ENCODE data around the gene ZSWIM1. TPM values are rescaled to one million over a fixed set of nuclear protein-coding genes. Genes with fewer than 3 reads are reported as not detected.

The ZSWIM1 gene
- total RNA-seq, 1 experiment from 2014 or later, result 13.4 TPM

- Histone ChIP-seq H3K9me3 (ENCODE audit: control insufficient read depth, insufficient read depth, low read depth, low read length) (no peaks in the 10 kb centered on the region), H3K27ac (ENCODE audit: low read length) (no peak overlapping the region), H3K4me3 (ENCODE audit: low read depth in 2 of 2, low read length in 2 of 2) (no peak overlapping the region), H3K36me3 (ENCODE audit: control insufficient read depth, insufficient read depth, low read length) (peaks cover 2% of the 10 kb centered on the region; the same call in 1 of the 2 replicates), H3K4me1 (ENCODE audit: control insufficient read depth, insufficient read depth, low read length) (peaks cover 8% of the 10 kb centered on the region), H3K27me3 (ENCODE audit: control insufficient read depth, insufficient read depth, low read length) (no peaks in the 10 kb centered on the region)
- in situ Hi-C loops (cut with HindIII; ENCODE audit: low pct_unique_long_range_greater_than_20kb, low sequenced_read_pairs), result no loop called here
- TF ChIP-seq POLR2AphosphoS5 (IDR thresholded peaks at IDR 0.05; ENCODE audit: low read depth, low read length), result no peak
- no peak for TF ChIP-seq REST (IDR thresholded peaks at IDR 0.05; ENCODE audit: insufficient read depth in 1 of 2, low read depth in 2 of 2, low read length in 1 of 2)
- TF ChIP-seq TCF7L2 (IDR thresholded peaks at IDR 0.05; ENCODE audit: low read depth, low read length), result no peak
- no peak for TF ChIP-seq CTCF (IDR thresholded peaks at IDR 0.05)
- no peak for TF ChIP-seq SIN3A (IDR thresholded peaks at IDR 0.05; ENCODE audit: borderline replicate concordance, insufficient read depth, low read depth, low read length)
- DNase-seq (ENCODE audit: low read depth, low spot score) (no peak), ATAC-seq (no peak)
- intact Hi-C loops (cut with micrococcal nuclease; ENCODE audit: unreplicated experiment), result no loop called here
- CTCF ChIA-PET, result no interaction called here
- BruUV-seq (replicated peaks), result no TSS peak
- POLR2A ChIA-PET, result no interaction called here
Observed at GRCh38 chr20:45886590-45887345, 5.7 kb downstream of the ZSWIM1 start.

DNA sequence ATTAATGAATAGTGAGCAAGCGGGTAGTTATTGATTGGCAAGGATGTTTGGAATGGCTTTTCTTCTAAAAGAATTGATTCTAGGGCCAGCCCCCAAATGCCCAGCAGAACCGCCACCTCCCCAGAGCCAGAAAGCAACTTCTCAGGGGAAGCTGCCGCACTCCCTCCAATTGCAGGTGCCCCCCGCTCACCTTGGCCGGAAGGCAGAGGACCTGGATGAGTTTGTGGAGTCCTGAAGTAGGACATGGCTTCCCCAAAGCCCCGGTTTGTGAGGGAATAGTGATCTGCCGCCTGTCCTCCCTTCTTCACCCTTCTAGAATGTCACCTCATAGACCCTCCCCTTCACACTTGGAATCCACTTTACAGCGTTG is 6.3 kb downstream of the ZSWIM1 start, which contains the start of gene SPATA25:
Gene SPATA25, minus strand, starts transcription at position 277 of the 370 bp plus-strand sequence. Its CDS starts 32 bp downstream, at position 245.
- H3K27me3 ChIP-seq (ENCODE audit: control insufficient read depth, insufficient read depth, low read length), result no peaks in the 10 kb centered on the region
- no peak within 1 kb of the TSS for H3K4me3 ChIP-seq (ENCODE audit: low read depth in 2 of 2, low read length in 2 of 2)
- no peak within 1 kb of the TSS for H3K27ac ChIP-seq (ENCODE audit: low read length)
- no peaks in the 10 kb centered on the region for H3K9me3 ChIP-seq (ENCODE audit: control insufficient read depth, insufficient read depth, low read depth, low read length)
- ChIA-PET POLR2A (no interaction called here), CTCF (no interaction called here)
- ATAC-seq, result no peak
- TF ChIP-seq REST (IDR thresholded peaks at IDR 0.05; ENCODE audit: insufficient read depth in 1 of 2, low read depth in 2 of 2, low read length in 1 of 2), result no peak
- TF ChIP-seq TCF7L2 (IDR thresholded peaks at IDR 0.05; ENCODE audit: low read depth, low read length), result no peak
- TF ChIP-seq SIN3A (IDR thresholded peaks at IDR 0.05; ENCODE audit: borderline replicate concordance, insufficient read depth, low read depth, low read length), result no peak
- no TSS peak for BruUV-seq (replicated peaks)
- H3K36me3 ChIP-seq (ENCODE audit: control insufficient read depth, insufficient read depth, low read length), result peaks cover 2% of the 10 kb centered on the region; the same call in 1 of the 2 replicates
- DNase-seq (ENCODE audit: low read depth, low spot score), result no peak
- H3K4me1 ChIP-seq (ENCODE audit: control insufficient read depth, insufficient read depth, low read length), result peaks cover 14% of the 10 kb centered on the region
- in situ Hi-C loops (cut with HindIII; ENCODE audit: low pct_unique_long_range_greater_than_20kb, low sequenced_read_pairs), result no loop called here
- intact Hi-C loops (cut with micrococcal nuclease; ENCODE audit: unreplicated experiment), result no loop called here

Data from Panc1 (cell line).